ENCODE results near the gene ZG16. TPM values are rescaled to one million over a fixed set of nuclear protein-coding genes. Genes with fewer than 3 reads are reported as not detected.

ZG16 gene
- total RNA-seq, 1 donor from 2014 or later = not detected

DNA sequence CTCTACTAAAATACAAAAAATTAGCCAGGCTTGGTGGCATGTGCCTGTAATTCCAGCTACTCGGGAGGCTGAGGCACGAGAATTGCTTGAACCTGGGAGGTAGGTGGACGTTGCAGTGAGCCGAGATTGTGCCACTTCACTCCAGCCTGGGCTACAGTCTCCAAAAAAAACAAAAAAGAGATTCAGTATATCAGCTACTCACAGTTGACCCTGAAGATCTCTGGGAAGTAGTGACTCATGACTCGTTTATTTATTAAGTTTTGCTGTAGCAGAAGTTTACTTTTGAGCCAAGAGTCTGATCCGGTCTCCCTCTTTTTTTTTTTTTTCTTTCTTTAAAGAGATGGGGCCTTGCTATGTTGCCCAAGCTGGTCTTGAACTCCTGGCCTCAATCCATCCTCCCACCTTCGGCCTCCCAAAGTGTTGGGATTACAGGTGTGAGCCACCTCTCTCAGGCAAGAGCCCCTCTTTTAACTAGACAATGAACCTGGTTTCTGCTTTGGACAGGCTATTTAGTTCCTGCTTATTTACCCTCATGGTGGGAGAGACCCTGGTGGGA, 46.6 kb downstream of the ZG16 start:
- TF ChIP-seq, protein P1, sequence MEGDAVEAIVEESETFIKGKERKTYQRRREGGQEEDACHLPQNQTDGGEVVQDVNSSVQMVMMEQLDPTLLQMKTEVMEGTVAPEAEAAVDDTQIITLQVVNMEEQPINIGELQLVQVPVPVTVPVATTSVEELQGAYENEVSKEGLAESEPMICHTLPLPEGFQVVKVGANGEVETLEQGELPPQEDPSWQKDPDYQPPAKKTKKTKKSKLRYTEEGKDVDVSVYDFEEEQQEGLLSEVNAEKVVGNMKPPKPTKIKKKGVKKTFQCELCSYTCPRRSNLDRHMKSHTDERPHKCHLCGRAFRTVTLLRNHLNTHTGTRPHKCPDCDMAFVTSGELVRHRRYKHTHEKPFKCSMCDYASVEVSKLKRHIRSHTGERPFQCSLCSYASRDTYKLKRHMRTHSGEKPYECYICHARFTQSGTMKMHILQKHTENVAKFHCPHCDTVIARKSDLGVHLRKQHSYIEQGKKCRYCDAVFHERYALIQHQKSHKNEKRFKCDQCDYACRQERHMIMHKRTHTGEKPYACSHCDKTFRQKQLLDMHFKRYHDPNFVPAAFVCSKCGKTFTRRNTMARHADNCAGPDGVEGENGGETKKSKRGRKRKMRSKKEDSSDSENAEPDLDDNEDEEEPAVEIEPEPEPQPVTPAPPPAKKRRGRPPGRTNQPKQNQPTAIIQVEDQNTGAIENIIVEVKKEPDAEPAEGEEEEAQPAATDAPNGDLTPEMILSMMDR (conservative IDR thresholded peaks at IDR 0.05; ENCODE audit: low read depth, low read length) = no peak
- peak overlapping the region; percentile 32 for H3K4me3 ChIP-seq (ENCODE audit: low read depth, low read length)
- no peak for DNase-seq (ENCODE audit: low read depth)

DNA sequence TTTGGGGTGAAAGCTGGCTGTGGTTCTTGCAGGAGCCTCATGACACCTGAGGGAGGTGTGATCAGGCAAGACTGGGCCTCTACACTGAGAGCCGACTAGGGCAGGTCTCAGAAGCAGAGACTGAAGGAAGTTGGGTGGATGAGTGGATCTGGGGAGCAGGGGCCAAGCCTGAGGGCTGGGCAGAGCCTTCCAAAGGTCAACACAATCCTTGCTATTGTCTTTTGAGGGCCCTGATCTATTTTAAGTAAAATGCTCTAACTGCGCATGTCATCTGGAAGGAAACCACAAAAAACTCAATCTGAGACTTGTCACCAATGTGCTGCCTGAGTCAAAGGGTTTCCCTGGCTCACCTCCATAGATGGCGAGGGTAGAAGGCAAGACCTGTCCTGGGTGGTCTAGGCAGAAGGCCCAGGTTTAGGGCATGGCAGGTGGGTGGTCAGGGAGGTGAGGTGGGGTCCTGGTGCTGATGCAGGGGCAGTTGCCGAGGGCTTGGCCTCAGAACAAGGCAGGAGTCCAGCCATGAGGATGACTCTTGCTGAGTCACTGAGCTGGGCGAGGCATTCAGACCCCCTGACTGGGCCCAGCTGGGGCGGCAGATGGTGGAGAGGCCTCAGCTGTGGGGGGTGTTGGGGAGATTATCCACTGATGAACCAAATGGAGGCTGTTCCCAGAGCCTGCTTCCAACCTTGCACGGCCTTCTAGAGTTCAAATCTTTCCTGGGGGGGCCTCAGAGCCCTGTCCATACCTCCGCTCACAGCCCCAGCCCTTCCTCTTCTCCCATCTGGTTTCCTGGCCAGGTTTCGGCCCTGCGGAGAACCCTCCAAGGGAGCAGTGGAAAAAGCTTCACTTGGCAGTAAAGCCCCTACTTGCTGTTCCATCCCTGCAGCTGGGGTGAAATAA, 47.3 kb downstream of the ZG16 start:
- TF ChIP-seq, protein P1 (conservative IDR thresholded peaks at IDR 0.05; ENCODE audit: low read depth, low read length) = no peak
- no peak for DNase-seq (ENCODE audit: low read depth)
- peak overlapping the region; percentile 32 for H3K4me3 ChIP-seq (ENCODE audit: low read depth, low read length)

DNA sequence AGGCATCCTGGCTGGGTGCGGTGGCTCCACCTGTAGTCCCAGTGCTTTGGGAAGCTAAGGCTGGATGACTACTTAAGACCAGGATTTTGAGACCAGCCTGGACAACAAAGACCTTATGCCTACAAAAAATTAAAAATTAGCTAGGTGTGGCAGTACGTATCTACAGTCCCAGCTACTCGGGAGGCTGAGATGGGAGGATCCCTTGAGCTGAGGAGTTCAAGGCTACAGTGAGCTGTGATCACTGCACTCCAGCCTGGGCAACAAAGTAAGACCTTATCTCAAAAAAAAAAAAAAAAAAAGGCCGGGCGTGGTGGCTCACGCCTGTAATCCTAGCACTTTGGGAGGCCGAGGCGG, 48.3 kb downstream of the ZG16 start:
- no peak for DNase-seq (ENCODE audit: low read depth)
- no peak overlapping the region for H3K4me3 ChIP-seq (ENCODE audit: low read depth, low read length)
- TF ChIP-seq, protein P1 (conservative IDR thresholded peaks at IDR 0.05; ENCODE audit: low read depth, low read length) = no peak

DNA sequence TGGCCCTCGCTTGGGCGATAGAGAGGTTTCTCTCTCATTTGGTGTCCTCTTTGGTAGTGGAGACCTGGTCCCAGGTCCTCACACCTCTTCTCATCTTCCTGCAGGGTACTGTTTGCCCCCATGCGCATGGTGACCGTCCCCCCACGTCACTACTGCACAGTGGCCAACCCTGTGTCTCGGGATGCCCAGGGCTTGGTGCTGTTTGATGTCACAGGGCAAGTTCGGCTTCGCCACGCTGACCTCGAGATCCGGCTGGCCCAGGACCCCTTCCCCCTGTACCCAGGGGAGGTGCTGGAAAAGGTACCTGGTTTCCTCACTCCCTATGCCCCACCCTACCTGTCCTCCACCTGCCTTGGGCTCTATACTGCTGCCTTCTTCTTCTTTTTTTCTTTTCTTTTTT, 52.7 kb downstream of the ZG16 start:
- no peak overlapping the region for H3K4me3 ChIP-seq (ENCODE audit: low read depth, low read length)
- DNase-seq (ENCODE audit: low read depth) = no peak
- TF ChIP-seq, protein P1 (conservative IDR thresholded peaks at IDR 0.05; ENCODE audit: low read depth, low read length) = no peak

DNA sequence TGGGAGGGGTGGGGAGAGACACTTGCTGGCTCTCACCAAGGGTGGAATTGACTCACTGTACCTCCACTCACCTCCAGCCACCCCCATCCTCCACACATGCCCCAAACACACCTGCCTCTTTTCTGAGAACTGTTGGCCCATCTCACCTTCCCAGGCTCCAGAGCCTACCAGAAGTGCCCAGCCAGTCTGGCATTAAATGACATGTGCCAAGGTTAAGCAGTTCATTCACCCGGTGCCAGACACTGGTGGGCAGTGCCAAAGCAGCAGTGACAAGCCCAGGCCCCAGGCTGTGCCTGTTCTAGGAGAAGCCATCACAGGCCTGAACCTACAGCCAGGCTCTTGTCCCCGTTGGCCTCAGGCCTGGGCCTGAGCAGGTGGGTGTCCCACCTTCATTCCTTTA, 53.4 kb downstream of the ZG16 start:
- DNase-seq (ENCODE audit: low read depth) = no peak
- TF ChIP-seq, protein P1 (conservative IDR thresholded peaks at IDR 0.05; ENCODE audit: low read depth, low read length) = no peak
- no peak overlapping the region for H3K4me3 ChIP-seq (ENCODE audit: low read depth, low read length)

Other genes with a start within 250 kb of the ZG16 start
- 0.43 TPM in 1 of 2 replicates, not detected in the other for gene SPN, start 115.0 kb upstream of the ZG16 start, total RNA-seq
- 89.9 and 148 TPM in 2 replicates for gene QPRT, start 99.1 kb upstream of the ZG16 start, total RNA-seq
- not detected in 2 replicates for gene C16orf54, start 32.3 kb upstream of the ZG16 start, total RNA-seq
- 105 and 118 TPM in 2 replicates for gene KIF22, start 12.5 kb downstream of the ZG16 start, total RNA-seq
- gene MAZ, start 28.3 kb downstream of the ZG16 start, total RNA-seq = 174 and 293 TPM in 2 replicates
- 0.35 TPM in 1 of 2 replicates, not detected in the other for gene PRRT2, start 33.9 kb downstream of the ZG16 start, total RNA-seq
- gene PAGR1, start 37.9 kb downstream of the ZG16 start, total RNA-seq = 62.3 and 63.2 TPM in 2 replicates
- 179 and 205 TPM in 2 replicates for gene MVP, start 42.2 kb downstream of the ZG16 start, total RNA-seq
- 79.0 and 83.3 TPM in 2 replicates for gene CDIPT, start 85.0 kb downstream of the ZG16 start, total RNA-seq
- gene SEZ6L2, start 121.3 kb downstream of the ZG16 start, total RNA-seq = 2.2 and 12.8 TPM in 2 replicates
- gene ASPHD1, start 122.2 kb downstream of the ZG16 start, total RNA-seq = 11.1 and 14.2 TPM in 2 replicates
- gene KCTD13, start 148.0 kb downstream of the ZG16 start, total RNA-seq = 6.6 and 17.4 TPM in 2 replicates
- gene TMEM219, start 183.8 kb downstream of the ZG16 start, total RNA-seq = 92.1 and 139 TPM in 2 replicates
- gene TAOK2, start 195.6 kb downstream of the ZG16 start, total RNA-seq = 31.6 and 31.9 TPM in 2 replicates
- gene HIRIP3, start 217.4 kb downstream of the ZG16 start, total RNA-seq = 9.5 and 14.0 TPM in 2 replicates
- gene INO80E, start 218.0 kb downstream of the ZG16 start, total RNA-seq = 86.9 and 108 TPM in 2 replicates
- gene DOC2A, start 232.8 kb downstream of the ZG16 start, total RNA-seq = 0.17 and 0.22 TPM in 2 replicates
- not detected in 2 replicates for gene C16orf92, start 244.9 kb downstream of the ZG16 start, total RNA-seq